Jurkat, Clone E6-1 (cell line): ENCODE measurements around the gene PHF21A.
A peak's percentile ranks its signal among the peaks of the same experiment; 100 is the strongest.

Experiments used
- DNase-seq: peaks from one replicate; pipeline ENCODE4 v3.0.0-alpha.2; 2011; ENCODE audit warnings: low read depth, low spot score
- H3K4me3 ChIP-seq: 2 replicates; pipeline ENCODE4 v1.5.1; 2011; ENCODE audit warnings: mild to moderate bottlenecking, low read length, control low read depth, moderate library complexity

PHF21A gene

GRCh38 chr11:45929486-45930030, 191.7 kb downstream of the PHF21A start:
- H3K4me3 ChIP-seq: no peak overlapping the region
- no peak for DNase-seq

GRCh38 chr11:45928535-45929215, 192.6 kb downstream of the PHF21A start:
- DNase-seq: no peak

GRCh38 chr11:45927684-45928413, 193.4 kb downstream of the PHF21A start:
- no peak for DNase-seq

More at GRCh38 chr11:45928535-45929215, 192.6 kb downstream of the PHF21A start:
- no peak overlapping the region for H3K4me3 ChIP-seq

GRCh38 chr11:45927332-45927683, 193.9 kb downstream of the PHF21A start:
- DNase-seq: no peak
- no peak overlapping the region for H3K4me3 ChIP-seq

More at GRCh38 chr11:45927684-45928413, 193.4 kb downstream of the PHF21A start:
- no peak overlapping the region for H3K4me3 ChIP-seq

GRCh38 chr11:45926536-45927331, 194.5 kb downstream of the PHF21A start:
- no peak overlapping the region for H3K4me3 ChIP-seq
- DNase-seq: no peak

GRCh38 chr11:45926001-45926401, 195.3 kb downstream of the PHF21A start:
- no peak for DNase-seq
- no peak overlapping the region for H3K4me3 ChIP-seq

- no peak overlapping the region for H3K4me3 ChIP-seq
- DNase-seq: no peak
Measured at GRCh38 chr11:45925550-45925949, 195.7 kb downstream of the PHF21A start.

- no peak overlapping the region for H3K4me3 ChIP-seq
- no peak for DNase-seq
Measured at GRCh38 chr11:45924927-45925326, 196.3 kb downstream of the PHF21A start.

- DNase-seq: no peak
- H3K4me3 ChIP-seq: no peak overlapping the region
Measured at GRCh38 chr11:45924036-45924915, 197.0 kb downstream of the PHF21A start.

GRCh38 chr11:45922425-45923082, 198.7 kb downstream of the PHF21A start, which contains the start of gene LARGE2:
Gene LARGE2, plus strand, starts transcription at chr11:45922656. Its CDS starts 227 bp downstream, at chr11:45922883.
- DNase-seq: no peak
- peak within 1 kb of the TSS; percentile 25 for H3K4me3 ChIP-seq

- peak overlapping the region; percentile 25; the same call in 1 of the 2 replicates for H3K4me3 ChIP-seq
- DNase-seq: no peak
Measured at GRCh38 chr11:45921561-45922424, 199.5 kb downstream of the PHF21A start.

GRCh38 chr11:45920531-45921477, 200.4 kb downstream of the PHF21A start:
- no peak for DNase-seq
- H3K4me3 ChIP-seq: no peak overlapping the region

- no peak for DNase-seq
- no peak overlapping the region for H3K4me3 ChIP-seq
Measured at GRCh38 chr11:45919806-45920530, 201.3 kb downstream of the PHF21A start.

GRCh38 chr11:45918962-45919675, 202.1 kb downstream of the PHF21A start:
- H3K4me3 ChIP-seq: peak overlapping the region; percentile 99
- no peak for DNase-seq
